Measurements from ENCODE around the gene SLC17A2.

The SLC17A2 gene

DNA sequence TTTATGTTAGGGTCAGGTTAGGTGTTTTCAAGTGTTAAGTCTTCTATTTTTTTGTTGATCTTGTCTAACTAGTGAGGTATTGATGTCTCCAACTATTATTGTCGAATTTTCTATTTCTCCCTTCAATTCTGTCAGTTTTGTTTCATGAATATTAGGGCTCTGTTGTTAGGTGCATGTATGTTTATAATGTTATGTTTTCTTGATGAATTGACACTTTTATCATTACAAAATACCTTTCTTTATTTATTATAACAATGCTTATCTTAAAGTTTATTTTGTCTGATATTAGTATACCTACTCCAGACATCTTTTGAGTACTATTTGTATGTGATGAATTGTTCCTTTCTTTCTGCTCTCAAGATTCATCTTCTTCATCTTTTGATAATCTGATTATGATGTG, 19.2 kb upstream of the SLC17A2 start:
- TF ChIP-seq, protein P1, sequence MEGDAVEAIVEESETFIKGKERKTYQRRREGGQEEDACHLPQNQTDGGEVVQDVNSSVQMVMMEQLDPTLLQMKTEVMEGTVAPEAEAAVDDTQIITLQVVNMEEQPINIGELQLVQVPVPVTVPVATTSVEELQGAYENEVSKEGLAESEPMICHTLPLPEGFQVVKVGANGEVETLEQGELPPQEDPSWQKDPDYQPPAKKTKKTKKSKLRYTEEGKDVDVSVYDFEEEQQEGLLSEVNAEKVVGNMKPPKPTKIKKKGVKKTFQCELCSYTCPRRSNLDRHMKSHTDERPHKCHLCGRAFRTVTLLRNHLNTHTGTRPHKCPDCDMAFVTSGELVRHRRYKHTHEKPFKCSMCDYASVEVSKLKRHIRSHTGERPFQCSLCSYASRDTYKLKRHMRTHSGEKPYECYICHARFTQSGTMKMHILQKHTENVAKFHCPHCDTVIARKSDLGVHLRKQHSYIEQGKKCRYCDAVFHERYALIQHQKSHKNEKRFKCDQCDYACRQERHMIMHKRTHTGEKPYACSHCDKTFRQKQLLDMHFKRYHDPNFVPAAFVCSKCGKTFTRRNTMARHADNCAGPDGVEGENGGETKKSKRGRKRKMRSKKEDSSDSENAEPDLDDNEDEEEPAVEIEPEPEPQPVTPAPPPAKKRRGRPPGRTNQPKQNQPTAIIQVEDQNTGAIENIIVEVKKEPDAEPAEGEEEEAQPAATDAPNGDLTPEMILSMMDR (IDR thresholded peaks at IDR 0.05), result no peak

DNA sequence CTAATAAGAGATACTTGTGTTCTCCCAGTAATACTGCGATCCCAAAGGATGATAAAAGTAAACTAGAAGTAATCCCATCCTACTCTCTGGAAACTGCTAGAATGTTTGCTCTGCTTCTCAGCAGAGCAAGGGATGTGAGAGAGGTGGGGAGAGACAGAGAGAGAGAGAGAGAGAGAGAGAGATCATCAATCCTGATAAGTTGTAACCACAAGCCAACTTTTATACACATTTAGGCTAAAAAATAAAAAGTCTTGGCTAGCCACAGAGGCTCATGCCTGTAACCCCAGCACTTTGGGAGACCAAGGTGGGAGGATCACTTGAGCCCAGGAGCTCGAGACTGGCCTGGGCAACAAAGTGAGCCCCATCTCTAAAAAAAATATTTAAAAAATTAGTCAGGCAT, 16.1 kb upstream of the SLC17A2 start:
- TF ChIP-seq, protein P1 (IDR thresholded peaks at IDR 0.05), result no peak

DNA sequence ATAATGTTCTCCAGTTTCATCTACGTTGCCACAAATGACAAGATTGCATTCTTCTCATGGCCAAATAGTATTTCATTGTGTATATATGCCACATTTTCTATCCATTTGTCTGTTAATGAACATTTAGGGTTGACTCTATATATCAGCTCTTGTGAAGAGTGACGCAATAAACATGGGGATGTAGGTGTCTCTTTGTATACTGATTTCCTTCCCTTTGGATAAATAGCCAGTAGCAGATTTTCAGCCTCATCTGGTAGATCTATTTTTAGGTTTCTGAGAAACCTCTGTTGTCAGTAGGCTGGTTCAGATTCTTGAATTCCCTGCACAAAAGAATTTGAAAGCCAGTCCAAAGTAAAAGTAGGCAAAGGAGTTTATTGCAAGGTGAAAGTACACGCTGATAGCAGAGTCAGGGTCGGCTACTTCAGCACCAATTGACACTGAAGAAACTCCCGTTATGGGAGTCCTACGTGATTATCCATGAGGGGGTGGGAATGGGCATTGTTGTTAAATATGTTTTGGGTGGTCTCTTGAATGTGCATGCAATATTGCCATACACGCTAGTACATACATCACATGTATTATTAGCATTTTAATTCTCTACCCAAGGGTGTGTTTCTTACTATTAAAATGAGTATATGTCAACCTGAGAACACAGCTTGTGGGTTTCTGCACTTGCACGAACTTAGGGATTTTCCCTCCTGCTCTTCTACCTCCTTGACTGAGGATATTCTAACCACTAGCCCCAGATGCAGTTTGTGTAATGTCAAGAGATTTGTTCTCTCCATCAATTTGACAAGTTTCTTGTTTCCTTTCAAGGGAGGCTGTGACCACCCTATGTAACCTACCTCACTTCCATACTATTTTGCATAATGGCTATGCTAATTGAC, 14.4 kb upstream of the SLC17A2 start:
- TF ChIP-seq, protein P1 (IDR thresholded peaks at IDR 0.05), result no peak

DNA sequence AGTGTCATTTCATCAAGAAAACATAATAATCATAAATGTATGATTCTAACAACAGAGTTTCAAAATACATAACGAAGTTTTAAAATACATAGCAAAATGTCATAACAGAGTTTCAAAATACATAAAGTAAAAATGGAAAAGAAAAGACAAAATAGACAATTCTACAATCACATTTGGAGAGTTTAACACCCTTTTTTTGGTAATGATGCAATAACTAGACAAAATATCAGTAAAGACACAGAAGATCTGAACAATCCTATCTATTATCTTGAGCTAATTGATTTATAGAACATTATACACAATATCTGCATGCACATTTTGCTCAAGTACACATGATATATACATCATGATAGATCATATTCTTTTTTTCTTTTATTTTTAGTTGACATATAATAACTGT, 13.4 kb upstream of the SLC17A2 start:
- TF ChIP-seq, protein P1 (IDR thresholded peaks at IDR 0.05), result no peak

DNA sequence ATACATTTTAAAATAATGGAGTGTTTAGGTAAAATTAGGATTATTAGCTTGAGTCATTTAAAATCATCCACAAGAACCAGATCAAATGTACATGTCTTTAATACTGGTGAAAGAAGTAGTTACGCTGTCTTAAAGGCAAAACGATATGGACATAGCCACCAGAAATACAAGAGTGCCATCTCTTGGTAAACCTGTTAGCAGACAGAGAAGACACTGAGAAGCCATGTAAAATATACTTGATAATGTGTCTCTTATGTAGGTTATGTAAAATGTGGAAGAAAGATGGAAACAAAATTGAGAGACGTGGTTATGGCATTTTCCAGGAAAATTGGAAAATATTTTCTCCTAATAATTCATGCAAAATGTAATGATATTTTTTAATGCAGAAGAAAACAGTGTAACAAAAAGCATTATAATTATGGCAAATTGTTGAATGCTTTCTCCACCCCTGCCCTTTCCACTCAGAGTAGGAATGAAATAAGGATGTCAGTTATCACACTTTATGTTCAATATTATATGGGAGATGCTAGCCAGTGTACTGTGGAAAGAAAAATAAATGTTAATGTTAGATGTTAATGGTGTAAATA, 12.2 kb upstream of the SLC17A2 start:
- TF ChIP-seq, protein P1 (IDR thresholded peaks at IDR 0.05), result peak; percentile 82

DNA sequence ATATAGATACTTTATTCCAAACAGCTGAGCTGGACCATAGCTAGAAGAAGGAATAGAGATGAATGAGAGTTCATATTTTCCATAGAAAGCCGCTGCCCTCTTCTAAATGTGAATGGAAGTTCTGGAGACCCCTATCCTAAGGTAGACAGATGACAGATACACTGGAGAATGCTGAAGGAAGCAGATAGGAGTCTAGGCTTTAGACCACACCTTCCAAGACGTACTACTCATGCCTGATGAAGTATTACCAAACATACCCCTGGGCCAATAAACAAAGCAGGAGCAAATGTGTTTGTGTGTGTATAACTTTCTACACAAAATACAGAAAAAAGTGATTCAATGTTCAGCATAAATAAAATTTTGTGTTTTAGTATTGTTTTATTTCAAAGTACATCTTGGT, 9.1 kb upstream of the SLC17A2 start:
- TF ChIP-seq, protein P1 (IDR thresholded peaks at IDR 0.05), result no peak

DNA sequence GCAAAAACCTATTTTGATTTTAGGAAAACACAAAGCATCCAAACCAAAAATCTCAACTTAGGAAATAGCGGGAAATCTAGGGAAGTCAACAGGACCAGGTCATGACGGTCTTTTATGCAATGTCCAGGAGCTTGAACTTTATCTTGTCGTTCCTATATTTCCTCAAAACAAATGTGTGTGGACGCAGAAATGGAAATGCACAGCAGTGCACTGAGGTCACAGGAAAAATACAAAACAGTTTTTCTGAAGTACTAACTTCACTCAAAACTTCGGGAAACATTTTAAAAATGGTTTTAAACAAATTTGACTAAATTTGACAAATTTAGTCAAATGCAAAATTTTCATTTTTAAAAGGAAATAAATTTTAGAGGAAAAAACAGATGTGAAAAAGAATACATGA, 5.5 kb upstream of the SLC17A2 start:
- TF ChIP-seq, protein P1 (IDR thresholded peaks at IDR 0.05), result no peak
